Astrocyte (in vitro differentiated cells and primary cell): ENCODE data around the gene PDGFC.

Experiments
- CTCF ChIP-seq: IDR thresholded peaks from 2 replicates; pipeline ENCODE4 v1.5.1; 2011; ENCODE audit warnings: low read depth, mild to moderate bottlenecking, inconsistent platforms, low read length, moderate library complexity; ENCODE audit not compliant: insufficient read depth
- EZH2 ChIP-seq: IDR thresholded peaks from 2 replicates; pipeline ENCODE4 v1.6.1; 2012; ENCODE audit warnings: mild to moderate bottlenecking, low read length, inconsistent platforms; ENCODE audit not compliant: insufficient read depth

DNA sequence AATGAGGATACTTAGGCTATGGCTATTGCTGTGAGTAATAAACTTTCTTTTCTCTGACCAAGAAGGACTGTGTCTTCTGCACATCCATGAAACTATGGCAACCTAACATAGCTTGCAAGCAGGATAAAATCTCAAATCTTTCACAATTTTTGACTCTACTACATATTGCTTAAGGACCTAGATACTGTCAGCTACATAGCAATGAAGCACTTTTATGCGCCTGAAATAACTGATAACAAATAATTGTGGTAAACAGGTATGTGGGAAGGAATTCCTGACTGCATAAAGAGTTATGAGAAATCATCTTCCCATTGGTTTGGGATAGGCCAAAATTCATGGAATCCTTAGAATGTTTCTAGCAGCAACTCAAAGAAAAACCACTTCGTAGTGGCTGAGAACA, 41.2 kb upstream of the PDGFC start:
- TF ChIP-seq CTCF (no peak), EZH2 (no peak)
